GM23338 (cell line): Measurements from ENCODE around the gene ANO10. TPM values are rescaled to one million over a fixed set of nuclear protein-coding genes. Genes with fewer than 3 reads are reported as not detected.

Source experiments
- ATAC-seq: fragments of 200-7000 bp; cut with Tn5 transposase; 3 replicates; pipeline ENCODE4 v1.9.1; 2020
- DNase-seq: peaks from one replicate; pipeline ENCODE4 v3.0.0-alpha.2; 2015; ENCODE audit warnings: low spot score
- H2AFZ ChIP-seq: fragments of 200-600 bp; sonication (generic); 2 replicates; pipeline ENCODE4 v1.8.0; 2016; ENCODE audit warnings: antibody characterized with exemption, mild to moderate bottlenecking, moderate library complexity
- H3F3A ChIP-seq: fragments of 200-600 bp; sonication (generic); replicated peaks from 2 replicates; pipeline ENCODE4 v1.8.0; 2017; ENCODE audit warnings: antibody characterized with exemption, mixed run types, low read depth
- H3K27ac ChIP-seq: fragments of 200-600 bp; sonication (generic); 2 replicates; pipeline ENCODE4 v1.6.1; 2016; ENCODE audit warnings: low read depth
- H3K27me3 ChIP-seq: fragments of 200-600 bp; sonication (generic); 2 replicates; pipeline ENCODE4 v1.8.0; 2016; ENCODE audit warnings: mild to moderate bottlenecking, mixed run types, moderate library complexity; ENCODE audit not compliant: insufficient read depth
- H3K36me3 ChIP-seq: fragments of 200-600 bp; sonication (generic); 2 replicates; pipeline ENCODE4 v1.8.0; 2016; ENCODE audit warnings: mild to moderate bottlenecking; ENCODE audit not compliant: insufficient read depth
- H3K4me1 ChIP-seq: fragments of 200-600 bp; sonication (generic); 2 replicates; pipeline ENCODE4 v1.8.0; 2016; ENCODE audit warnings: mild to moderate bottlenecking, moderate library complexity; ENCODE audit not compliant: insufficient read depth
- H3K4me2 ChIP-seq: fragments of 200-600 bp; sonication (generic); 2 replicates; pipeline ENCODE4 v1.7.1; 2017; ENCODE audit warnings: mixed run types
- H3K4me3 ChIP-seq: fragments of 200-600 bp; sonication (generic); 2 replicates; pipeline ENCODE4 v1.6.1; 2016; ENCODE audit warnings: mixed run types
- H3K79me2 ChIP-seq: fragments of 200-600 bp; sonication (generic); replicated peaks from 2 replicates; pipeline ENCODE4 v1.8.0; 2017; ENCODE audit warnings: mild to moderate bottlenecking; ENCODE audit not compliant: insufficient read depth
- H3K9me2 ChIP-seq: fragments of 200-600 bp; sonication (generic); 2 replicates; pipeline ENCODE4 v1.8.0; 2017; ENCODE audit not compliant: insufficient read depth
- H4K20me1 ChIP-seq: fragments of 200-600 bp; sonication (generic); replicated peaks from 2 replicates; pipeline ENCODE4 v1.8.0; 2017; ENCODE audit warnings: mild to moderate bottlenecking; ENCODE audit not compliant: insufficient read depth
- H3K27ac Mint-ChIP-seq: 2 replicates; pipeline ENCODE4 v1.8.0; 2020; ENCODE audit warnings: inconsistent platforms, mild to moderate bottlenecking, moderate library complexity, mixed read lengths
- H3K27me3 Mint-ChIP-seq: 3 replicates; pipeline ENCODE4 v1.8.0; 2022; ENCODE audit warnings: low read depth, mild to moderate bottlenecking, moderate library complexity, mixed read lengths, inconsistent platforms; ENCODE audit not compliant: insufficient read depth, poor library complexity
- H3K36me3 Mint-ChIP-seq: 3 replicates; pipeline ENCODE4 v1.8.0; 2021; ENCODE audit warnings: low read depth, mild to moderate bottlenecking, inconsistent platforms, moderate library complexity, mixed read lengths
- H3K4me1 Mint-ChIP-seq: 3 replicates; pipeline ENCODE4 v1.8.0; 2020; ENCODE audit warnings: mild to moderate bottlenecking, inconsistent platforms, mixed read lengths
- H3K4me3 Mint-ChIP-seq: 3 replicates; pipeline ENCODE4 v1.8.0; 2021; ENCODE audit warnings: moderate library complexity, mild to moderate bottlenecking, inconsistent platforms, mixed read lengths
- H3K9me3 Mint-ChIP-seq: 3 replicates; pipeline ENCODE4 v1.8.0; 2020; ENCODE audit warnings: moderate library complexity, mild to moderate bottlenecking, inconsistent platforms, mixed read lengths
- CREB1 ChIP-seq: fragments of 250-450 bp; sonication (Bioruptor Pico); IDR thresholded peaks from 2 replicates; pipeline ENCODE4 v1.5.0; 2020; ENCODE audit warnings: low read depth, mild to moderate bottlenecking, moderate library complexity
- EZH2phosphoT487 ChIP-seq: fragments of 200-600 bp; sonication (generic); IDR thresholded peaks from one replicate; pipeline ENCODE4 v1.8.1; 2018; ENCODE audit warnings: antibody characterized with exemption; ENCODE audit not compliant: unreplicated experiment
- JUNB ChIP-seq: IDR thresholded peaks from one replicate; pipeline ENCODE4 v1.6.1; 2016; ENCODE audit warnings: antibody characterized with exemption; ENCODE audit not compliant: unreplicated experiment
- NANOG ChIP-seq: IDR thresholded peaks from 2 replicates; pipeline ENCODE4 v1.6.1; 2016; ENCODE audit warnings: antibody characterized with exemption, borderline replicate concordance
- POLR2AphosphoS5 ChIP-seq: IDR thresholded peaks from 2 replicates; pipeline ENCODE4 v1.6.1; 2016; ENCODE audit warnings: antibody characterized with exemption, low read depth
- STAT1 ChIP-seq: IDR thresholded peaks from one replicate; pipeline ENCODE4 v1.6.1; 2016; ENCODE audit warnings: antibody characterized with exemption; ENCODE audit not compliant: unreplicated experiment
- ZNF114 ChIP-seq: fragments of 250-450 bp; sonication (Bioruptor Pico); IDR thresholded peaks from 2 replicates; pipeline ENCODE4 v1.5.0; 2020; ENCODE audit warnings: mild to moderate bottlenecking, moderate library complexity
- ZNF331 ChIP-seq: fragments of 250-450 bp; sonication (Bioruptor Pico); IDR thresholded peaks from 2 replicates; pipeline ENCODE4 v1.5.0; 2020; ENCODE audit warnings: low read depth, mild to moderate bottlenecking, moderate library complexity
- polyA plus RNA-seq: library from polyadenylated mRNA; unstranded; fragments of >200 nt; fragmentation: Nextera tagmentation; extraction: Ambion mirVana; gene quantifications from 2 replicates; pipeline ENCODE4 v1.2.1, GENCODE V29; 2016
- total RNA-seq: library from RNA; depleted of rRNA; stranded (reverse); fragments of >200 nt; shearing (Covaris generic); gene quantifications from 2 replicates; pipeline ENCODE4 v1.2.3, GENCODE V29; 2014
- TF ChIP-seq, protein P1 (sequence below): IDR thresholded peaks from one replicate; pipeline ENCODE4 v1.6.1; 2018; ENCODE audit warnings: antibody characterized with exemption; ENCODE audit not compliant: unreplicated experiment
- TF ChIP-seq, protein P2 (sequence below), 2 experiments: fragments of 200-600 bp in 1 of 2; sonication (generic) in 1 of 2; conservative IDR thresholded peaks; 2 replicates each; pipeline versions ENCODE4 v1.5.1 to v1.6.1; 2016 to 2017; ENCODE audit warnings: antibody characterized with exemption in 2 of 2, low read depth in 2 of 2, mild to moderate bottlenecking in 2 of 2, moderate library complexity in 1 of 2

The ANO10 gene
- total and polyA plus RNA-seq, 2 experiments from 2014 or later = 29.2 to 48.1 TPM

DNA sequence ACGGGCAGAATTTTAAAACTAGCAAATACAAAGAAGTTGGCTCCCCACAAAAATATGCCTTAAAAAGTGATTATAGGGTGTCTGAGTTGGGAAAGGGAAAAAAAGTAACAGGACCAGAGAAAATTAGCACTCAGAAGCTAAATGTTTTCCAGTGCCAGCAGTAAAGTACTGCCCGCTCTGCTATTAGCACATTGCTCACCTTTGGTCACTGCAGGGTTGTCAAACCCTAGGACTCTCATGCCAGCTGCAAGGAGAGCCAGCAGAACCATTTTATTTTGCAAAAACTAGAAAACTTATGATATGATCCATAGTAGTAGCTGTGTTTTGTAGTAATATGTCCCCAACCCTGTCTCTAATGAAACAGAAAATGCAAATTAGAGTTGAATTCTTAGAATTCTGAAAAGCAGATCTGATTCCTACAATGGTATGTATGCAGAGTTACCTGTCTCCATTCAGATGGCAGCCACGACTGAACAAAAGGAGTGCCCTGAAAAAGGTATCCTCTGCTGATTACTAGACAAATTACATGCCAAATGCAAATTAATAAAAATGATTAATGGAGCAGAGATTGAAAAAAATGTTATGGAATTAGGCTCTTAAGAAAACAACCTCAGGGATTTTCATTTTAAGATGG lies 185.2 kb downstream of the ANO10 start:
- Mint-ChIP-seq H3K4me3 (no peak overlapping the region), H3K27me3 (peaks cover 5% of the 10 kb centered on the region), H3K9me3 (peaks cover 12% of the 10 kb centered on the region; the same call in 2 of the 3 replicates), H3K4me1 (peaks cover 25% of the 10 kb centered on the region), H3K27ac (no peak overlapping the region), H3K36me3 (peaks cover 38% of the 10 kb centered on the region)
- no peaks in the 10 kb centered on the region for H3K27me3 ChIP-seq
- H3F3A ChIP-seq = no peaks in the 10 kb centered on the region
- H3K4me2 ChIP-seq = peak overlapping the region; percentile 15
- H3K27ac ChIP-seq = 0 out of 2 replicates have a peak overlapping the region, but pooled peaks have one; percentile 2
- no peak overlapping the region for H2AFZ ChIP-seq
- peak; percentile 60 for DNase-seq
- no peak overlapping the region for H3K4me3 ChIP-seq
- H3K79me2 ChIP-seq = no peaks in the 10 kb centered on the region
- TF ChIP-seq CREB1 (CRISPR knock-in tag) (no peak), EZH2phosphoT487 (no peak), NANOG (no peak), ZNF114 (CRISPR knock-in tag) (no peak), STAT1 (no peak), JUNB (no peak), POLR2AphosphoS5 (no peak)
- TF ChIP-seq, protein P1, sequence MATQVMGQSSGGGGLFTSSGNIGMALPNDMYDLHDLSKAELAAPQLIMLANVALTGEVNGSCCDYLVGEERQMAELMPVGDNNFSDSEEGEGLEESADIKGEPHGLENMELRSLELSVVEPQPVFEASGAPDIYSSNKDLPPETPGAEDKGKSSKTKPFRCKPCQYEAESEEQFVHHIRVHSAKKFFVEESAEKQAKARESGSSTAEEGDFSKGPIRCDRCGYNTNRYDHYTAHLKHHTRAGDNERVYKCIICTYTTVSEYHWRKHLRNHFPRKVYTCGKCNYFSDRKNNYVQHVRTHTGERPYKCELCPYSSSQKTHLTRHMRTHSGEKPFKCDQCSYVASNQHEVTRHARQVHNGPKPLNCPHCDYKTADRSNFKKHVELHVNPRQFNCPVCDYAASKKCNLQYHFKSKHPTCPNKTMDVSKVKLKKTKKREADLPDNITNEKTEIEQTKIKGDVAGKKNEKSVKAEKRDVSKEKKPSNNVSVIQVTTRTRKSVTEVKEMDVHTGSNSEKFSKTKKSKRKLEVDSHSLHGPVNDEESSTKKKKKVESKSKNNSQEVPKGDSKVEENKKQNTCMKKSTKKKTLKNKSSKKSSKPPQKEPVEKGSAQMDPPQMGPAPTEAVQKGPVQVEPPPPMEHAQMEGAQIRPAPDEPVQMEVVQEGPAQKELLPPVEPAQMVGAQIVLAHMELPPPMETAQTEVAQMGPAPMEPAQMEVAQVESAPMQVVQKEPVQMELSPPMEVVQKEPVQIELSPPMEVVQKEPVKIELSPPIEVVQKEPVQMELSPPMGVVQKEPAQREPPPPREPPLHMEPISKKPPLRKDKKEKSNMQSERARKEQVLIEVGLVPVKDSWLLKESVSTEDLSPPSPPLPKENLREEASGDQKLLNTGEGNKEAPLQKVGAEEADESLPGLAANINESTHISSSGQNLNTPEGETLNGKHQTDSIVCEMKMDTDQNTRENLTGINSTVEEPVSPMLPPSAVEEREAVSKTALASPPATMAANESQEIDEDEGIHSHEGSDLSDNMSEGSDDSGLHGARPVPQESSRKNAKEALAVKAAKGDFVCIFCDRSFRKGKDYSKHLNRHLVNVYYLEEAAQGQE = no peak
- TF ChIP-seq, protein P2, sequence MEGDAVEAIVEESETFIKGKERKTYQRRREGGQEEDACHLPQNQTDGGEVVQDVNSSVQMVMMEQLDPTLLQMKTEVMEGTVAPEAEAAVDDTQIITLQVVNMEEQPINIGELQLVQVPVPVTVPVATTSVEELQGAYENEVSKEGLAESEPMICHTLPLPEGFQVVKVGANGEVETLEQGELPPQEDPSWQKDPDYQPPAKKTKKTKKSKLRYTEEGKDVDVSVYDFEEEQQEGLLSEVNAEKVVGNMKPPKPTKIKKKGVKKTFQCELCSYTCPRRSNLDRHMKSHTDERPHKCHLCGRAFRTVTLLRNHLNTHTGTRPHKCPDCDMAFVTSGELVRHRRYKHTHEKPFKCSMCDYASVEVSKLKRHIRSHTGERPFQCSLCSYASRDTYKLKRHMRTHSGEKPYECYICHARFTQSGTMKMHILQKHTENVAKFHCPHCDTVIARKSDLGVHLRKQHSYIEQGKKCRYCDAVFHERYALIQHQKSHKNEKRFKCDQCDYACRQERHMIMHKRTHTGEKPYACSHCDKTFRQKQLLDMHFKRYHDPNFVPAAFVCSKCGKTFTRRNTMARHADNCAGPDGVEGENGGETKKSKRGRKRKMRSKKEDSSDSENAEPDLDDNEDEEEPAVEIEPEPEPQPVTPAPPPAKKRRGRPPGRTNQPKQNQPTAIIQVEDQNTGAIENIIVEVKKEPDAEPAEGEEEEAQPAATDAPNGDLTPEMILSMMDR (conservative IDR thresholded peaks at IDR 0.05; ENCODE audit: low read depth in 2 of 2) = no peak
- peaks cover 14% of the 10 kb centered on the region for H3K4me1 ChIP-seq
- H4K20me1 ChIP-seq = no peaks in the 10 kb centered on the region
- H3K9me2 ChIP-seq = no peaks in the 10 kb centered on the region
- no peaks in the 10 kb centered on the region for H3K36me3 ChIP-seq
- ATAC-seq = peak; percentile 67

DNA sequence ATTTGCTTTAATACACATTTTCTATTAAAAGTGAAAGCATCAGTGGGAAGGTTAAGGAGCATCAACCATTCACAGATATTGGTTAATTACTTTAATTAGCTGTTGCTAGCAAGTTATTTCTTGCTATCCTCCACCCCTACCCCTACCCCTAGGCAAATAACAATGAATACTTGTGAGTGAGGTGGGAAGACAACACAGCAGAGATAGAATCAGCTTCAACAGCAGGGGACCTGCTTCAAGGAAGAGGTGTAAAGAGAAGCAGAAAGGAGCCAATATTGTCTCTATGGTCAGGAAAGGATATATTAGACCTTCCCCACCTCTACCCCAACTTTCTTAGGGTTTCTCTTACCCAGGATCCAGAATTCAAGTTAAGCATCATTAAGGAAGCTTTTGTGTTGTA lies 186.1 kb downstream of the ANO10 start:
- Histone ChIP-seq H3K27ac (no peak overlapping the region), H4K20me1 (no peaks in the 10 kb centered on the region), H3K79me2 (no peaks in the 10 kb centered on the region), H3K36me3 (no peaks in the 10 kb centered on the region), H2AFZ (no peak overlapping the region), H3K4me2 (peak overlapping the region; percentile 15; the same call in 1 of the 2 replicates), H3F3A (no peaks in the 10 kb centered on the region), H3K4me1 (peaks cover 14% of the 10 kb centered on the region), H3K27me3 (no peaks in the 10 kb centered on the region), H3K4me3 (no peak overlapping the region), H3K9me2 (no peaks in the 10 kb centered on the region)
- Mint-ChIP-seq H3K9me3 (peaks cover 8% of the 10 kb centered on the region; the same call in 2 of the 3 replicates), H3K4me1 (peaks cover 25% of the 10 kb centered on the region), H3K36me3 (peaks cover 34% of the 10 kb centered on the region), H3K27me3 (peaks cover 5% of the 10 kb centered on the region), H3K4me3 (no peak overlapping the region), H3K27ac (no peak overlapping the region)
- peak; percentile 93 for ATAC-seq
- no peak for TF ChIP-seq NANOG
- TF ChIP-seq ZNF331 (CRISPR knock-in tag) = no peak
- TF ChIP-seq, protein P1 = no peak
- no peak for TF ChIP-seq CREB1 (CRISPR knock-in tag)
- DNase-seq = peak; percentile 40
